Stomach (tissue), 9 donors: Measurements from ENCODE around the gene BBIP1. TPM values are rescaled to one million over a fixed set of nuclear protein-coding genes. Genes with fewer than 3 reads are reported as not detected.

Experiments used
- DNase-seq, 2 donors: peaks; one replicate each; pipeline versions ENCODE4 v3.0.0 to v3.0.0-alpha.2; 2013 to 2019
- H3K27ac ChIP-seq, 5 donors: fragments of 200-600 bp in 4 of 5; sonication (generic) in 4 of 5; one replicate each; pipeline ENCODE4 v1.5.1; 2013 to 2019; ENCODE audit warnings: mild to moderate bottlenecking in 1 of 5, moderate library complexity in 1 of 5
- H3K27me3 ChIP-seq, 3 donors: fragments of 200-600 bp; sonication (generic); one replicate each; pipeline ENCODE4 v1.5.1; 2017 to 2019; ENCODE audit warnings: mixed run types in 1 of 3
- H3K36me3 ChIP-seq, 4 donors: fragments of 200-600 bp; sonication (generic); 1 replicate in 3 of 4; 2 replicates in 1 of 4; pipeline ENCODE4 v1.5.1; 2016 to 2019
- H3K4me1 ChIP-seq, 4 donors: fragments of 200-600 bp; sonication (generic); one replicate each; pipeline ENCODE4 v1.5.1; 2016 to 2019
- H3K4me3 ChIP-seq, 4 donors: fragments of 200-600 bp; sonication (generic) in 3 of 4; one replicate each; pipeline ENCODE4 v1.5.1; 2016 to 2019; ENCODE audit warnings: mild to moderate bottlenecking in 1 of 4
- H3K9me3 ChIP-seq, 4 donors: fragments of 200-600 bp; sonication (generic); one replicate each; pipeline ENCODE4 v1.5.1; 2016 to 2019
- CTCF ChIP-seq, 7 experiments: fragments of 450-650 bp in 4 of 7; fragments of 200-600 bp in 3 of 7; sonication (generic) in 3 of 7; IDR thresholded peaks; one replicate each; pipeline ENCODE4 v1.5.1; 2016 to 2019; ENCODE audit warnings: antibody characterized with exemption in 7 of 7, control low read depth in 2 of 7, mild to moderate bottlenecking in 1 of 7
- EP300 ChIP-seq: sonication (generic); formaldehyde crosslinking; IDR thresholded peaks from one replicate; pipeline ENCODE4 v1.6.1; 2017; ENCODE audit warnings: antibody characterized with exemption
- POLR2A ChIP-seq, 4 donors: fragments of 450-650 bp; IDR thresholded peaks; one replicate each; pipeline ENCODE4 v1.6.1; 2016; ENCODE audit warnings: antibody characterized with exemption in 4 of 4, control low read depth in 2 of 4, mild to moderate bottlenecking in 1 of 4, moderate library complexity in 1 of 4
- POLR2AphosphoS5 ChIP-seq, 3 donors: sonication (generic); formaldehyde crosslinking; IDR thresholded peaks; one replicate each; pipeline ENCODE4 v1.6.1; 2016; ENCODE audit warnings: antibody characterized with exemption in 3 of 3
- WGBS, 5 donors: extraction: QIAGEN DNeasy Blood & Tissue Kit in 3 of 5; methylation state at CpG; one replicate each; pipeline versions ENCODE4 v1.1.5 to v1.1.7; 2013 to 2018; 5-methylcytosine and 5-hydroxymethylcytosine counted together
- intact Hi-C: fragments of 100-400 bp; cut with DNase I; formaldehyde crosslinking; loops from one replicate; pipeline ENCODE4 v1.15.1; 2023; ENCODE audit warnings: low total_unique reads
- polyA plus RNA-seq, 3 donors: library from polyadenylated mRNA; stranded (reverse); fragments of 200-250 nt; gene quantifications; one replicate each; pipeline ENCODE4 v1.2.3, GENCODE V29; 2013
- total RNA-seq, 5 donors: library from RNA; depleted of rRNA; stranded (reverse); fragments of >200 nt; gene quantifications; one replicate each; pipeline versions ENCODE4 v1.1.0 to v1.2.3, GENCODE V29; 2014 to 2016
- donor health status: healthy with polysubstance abuse.
- donor health status: Bipolar disorder and iron deficiency.
- donor health status: healthy.

The BBIP1 gene
- total and polyA plus RNA-seq, 8 donors, result 0.58 to 125 (median 24.4) TPM

- Histone ChIP-seq H3K9me3 (no peaks in the 10 kb centered on the region), H3K4me1 (peaks cover 0 to 71% (median 18%) of the 10 kb centered on the region in 4 donors), H3K4me3 (no peak overlapping the region), H3K27ac (no peak overlapping the region), H3K36me3 (peaks cover 0 to 3% (median 0%) of the 10 kb centered on the region in 4 donors), H3K27me3 (no peaks in the 10 kb centered on the region)
- intact Hi-C loops, result no loop called here
- no peak for DNase-seq
- WGBS, 5 donors, result 90 to 100% (median 98%) methylated on average over 1 of the region's 1 CpG
- no peak for TF ChIP-seq EP300
- no peak for TF ChIP-seq POLR2A (IDR thresholded peaks at IDR 0.05)
- TF ChIP-seq POLR2AphosphoS5 (IDR thresholded peaks at IDR 0.05), result no peak
- TF ChIP-seq CTCF (IDR thresholded peaks at IDR 0.05), result no peak
Observed at GRCh38 chr10:110966146-110966545, 47.2 kb upstream of the BBIP1 start.

GRCh38 chr10:110965216-110965615 lies 46.2 kb upstream of the BBIP1 start:
- H3K4me1 ChIP-seq, result peaks cover 0 to 71% (median 18%) of the 10 kb centered on the region in 4 donors
- no peak for DNase-seq
- intact Hi-C loops, result no loop called here

GRCh38 chr10:110964681-110965080 lies 45.7 kb upstream of the BBIP1 start:
- no peak overlapping the region for H3K4me3 ChIP-seq
- H3K27ac ChIP-seq, result no peak overlapping the region
- no peaks in the 10 kb centered on the region for H3K27me3 ChIP-seq
- TF ChIP-seq CTCF (IDR thresholded peaks at IDR 0.05) (no peak), POLR2A (IDR thresholded peaks at IDR 0.05) (no peak)
- intact Hi-C loops, result no loop called here
- peaks cover 0 to 69% (median 22%) of the 10 kb centered on the region in 4 donors for H3K4me1 ChIP-seq
- DNase-seq, result no peak
- no peaks in the 10 kb centered on the region for H3K9me3 ChIP-seq
- H3K36me3 ChIP-seq, result peaks cover 0 to 3% (median 0%) of the 10 kb centered on the region in 4 donors
- WGBS, 5 donors, result 95 to 98% (median 97%) methylated on average over 5 of the region's 5 CpGs

More at GRCh38 chr10:110965216-110965615, 46.2 kb upstream of the BBIP1 start:
- Histone ChIP-seq H3K9me3 (no peaks in the 10 kb centered on the region), H3K4me3 (no peak overlapping the region), H3K27me3 (no peaks in the 10 kb centered on the region), H3K36me3 (peaks cover 0 to 3% (median 0%) of the 10 kb centered on the region in 4 donors), H3K27ac (no peak overlapping the region)
- no peak for TF ChIP-seq EP300
- TF ChIP-seq POLR2A (IDR thresholded peaks at IDR 0.05), result no peak
- no peak for TF ChIP-seq CTCF (IDR thresholded peaks at IDR 0.05)
- no peak for TF ChIP-seq POLR2AphosphoS5 (IDR thresholded peaks at IDR 0.05)

- Histone ChIP-seq H3K27me3 (no peaks in the 10 kb centered on the region), H3K27ac (no peak overlapping the region), H3K9me3 (no peaks in the 10 kb centered on the region), H3K4me3 (no peak overlapping the region), H3K4me1 (peaks cover 0 to 76% (median 22%) of the 10 kb centered on the region in 4 donors), H3K36me3 (peaks cover 0 to 3% (median 0%) of the 10 kb centered on the region in 4 donors)
- no peak for DNase-seq
- 69 to 90% (median 75%) methylated on average over 2 of the region's 2 CpGs for WGBS, 5 donors
- TF ChIP-seq POLR2A (IDR thresholded peaks at IDR 0.05) (no peak), CTCF (IDR thresholded peaks at IDR 0.05) (no peak)
- intact Hi-C loops, result no loop called here
Observed at GRCh38 chr10:110963162-110963561, 44.2 kb upstream of the BBIP1 start.
